BE2C (cell line): Measurements from ENCODE around the gene PRM3.

Experiments
- DNase-seq: peaks from one replicate; pipeline ENCODE4 v3.0.0-alpha.2; 2020
- H3K27me3 ChIP-seq: fragments of 250-450 bp; sonication (Bioruptor Pico); 2 replicates; pipeline ENCODE4 v1.5.1; 2020; ENCODE audit warnings: mild to moderate bottlenecking
- H3K36me3 ChIP-seq: fragments of 250-450 bp; sonication (Bioruptor Pico); 2 replicates; pipeline ENCODE4 v1.5.1; 2020; ENCODE audit warnings: mild to moderate bottlenecking
- H3K4me1 ChIP-seq: fragments of 250-450 bp; sonication (Bioruptor Pico); 2 replicates; pipeline ENCODE4 v1.5.1; 2020
- H3K4me3 ChIP-seq: 2 replicates; pipeline ENCODE4 v1.5.1; 2011; ENCODE audit warnings: low read depth, low read length
- H3K9me3 ChIP-seq: fragments of 250-450 bp; sonication (Bioruptor Pico); 2 replicates; pipeline ENCODE4 v1.5.1; 2020
- CTCF ChIP-seq: IDR thresholded peaks from 2 replicates; pipeline ENCODE4 v1.5.1; 2012; ENCODE audit warnings: mild to moderate bottlenecking, low read depth, low read length

Gene PRM3

GRCh38 chr16:11249233-11250061 is 24.0 kb downstream of the PRM3 start:
- TF ChIP-seq CTCF, result no peak
- H3K4me3 ChIP-seq, result no peak overlapping the region
- peaks cover under 1% of the 10 kb centered on the region for H3K27me3 ChIP-seq
- no peaks in the 10 kb centered on the region for H3K36me3 ChIP-seq
- DNase-seq, result no peak
- H3K4me1 ChIP-seq, result no peaks in the 10 kb centered on the region
- H3K9me3 ChIP-seq, result no peaks in the 10 kb centered on the region

GRCh38 chr16:11248133-11248532 is 25.3 kb downstream of the PRM3 start:
- Histone ChIP-seq H3K4me1 (no peaks in the 10 kb centered on the region), H3K4me3 (no peak overlapping the region), H3K36me3 (no peaks in the 10 kb centered on the region), H3K9me3 (no peaks in the 10 kb centered on the region), H3K27me3 (no peaks in the 10 kb centered on the region)
- no peak for TF ChIP-seq CTCF
- no peak for DNase-seq

- no peaks in the 10 kb centered on the region for H3K27me3 ChIP-seq
These were observed 27.4 kb downstream of the PRM3 start for GRCh38 chr16:11245988-11246387.

GRCh38 chr16:11245222-11245737 is 28.1 kb downstream of the PRM3 start:
- H3K4me1 ChIP-seq, result no peaks in the 10 kb centered on the region
- no peaks in the 10 kb centered on the region for H3K9me3 ChIP-seq
- no peaks in the 10 kb centered on the region for H3K36me3 ChIP-seq
- no peak overlapping the region for H3K4me3 ChIP-seq
- DNase-seq, result no peak
- no peak for TF ChIP-seq CTCF
- no peaks in the 10 kb centered on the region for H3K27me3 ChIP-seq

More at GRCh38 chr16:11245988-11246387, 27.4 kb downstream of the PRM3 start:
- DNase-seq, result no peak
- no peaks in the 10 kb centered on the region for H3K4me1 ChIP-seq
- no peak for TF ChIP-seq CTCF
- H3K9me3 ChIP-seq, result no peaks in the 10 kb centered on the region
- no peaks in the 10 kb centered on the region for H3K36me3 ChIP-seq
- H3K4me3 ChIP-seq, result no peak overlapping the region

- no peak for DNase-seq
- Histone ChIP-seq H3K4me1 (no peaks in the 10 kb centered on the region), H3K9me3 (no peaks in the 10 kb centered on the region), H3K4me3 (no peak overlapping the region), H3K36me3 (no peaks in the 10 kb centered on the region), H3K27me3 (no peaks in the 10 kb centered on the region)
- no peak for TF ChIP-seq CTCF
These were observed 30.8 kb downstream of the PRM3 start for GRCh38 chr16:11242658-11243057.
